ENCODE data around the gene BTK.
A peak's percentile ranks its signal among the peaks of the same experiment; 100 is the strongest.

BTK gene

DNA sequence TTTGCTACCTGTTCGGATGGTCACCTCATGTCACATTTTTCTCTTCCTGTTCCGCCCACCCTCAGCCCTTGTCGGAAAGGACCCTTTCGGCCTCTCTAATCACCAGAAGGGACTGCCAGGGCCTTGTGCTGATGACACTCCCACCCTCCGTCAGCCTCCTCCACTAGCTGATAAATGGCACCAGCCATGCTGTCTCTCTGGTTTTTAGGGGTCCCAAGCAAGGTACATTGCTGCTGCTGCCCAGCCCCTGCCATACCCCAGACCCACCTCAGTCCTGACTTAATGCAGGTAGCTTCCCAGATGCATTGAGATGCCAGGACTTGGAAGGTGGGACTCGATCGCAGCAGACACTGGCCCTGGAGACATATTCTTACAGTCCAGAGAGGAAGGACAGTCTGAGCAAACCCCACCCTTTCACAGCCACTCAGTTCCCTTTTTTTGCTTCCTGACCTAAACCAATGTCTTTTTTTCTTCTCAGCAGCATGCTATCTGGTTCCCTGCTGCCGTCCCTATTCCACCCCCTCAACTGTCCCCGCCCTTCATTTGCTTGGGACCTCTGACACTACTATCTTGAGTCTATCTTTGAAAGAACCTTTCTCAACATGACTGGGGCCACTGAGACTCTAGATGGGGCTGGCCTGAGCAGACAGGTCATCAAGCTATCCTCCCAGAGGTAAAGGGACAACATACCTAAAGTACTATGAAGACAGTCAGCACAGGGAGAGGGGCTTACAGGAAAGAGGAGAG, at the start of gene BTK:
Gene BTK (minus strand): TSS at position 397 of the 747 bp plus-strand sequence. CDS start 10,907 bp downstream, outside the sequence.
- no peak for DNase-seq (ENCODE audit: low read depth in 2 of 2)

GRCh38 chrX:101430457-101431078, 44.6 kb upstream of the BTK start:
- no peak for DNase-seq (ENCODE audit: low read depth in 2 of 2)

GRCh38 chrX:101429934-101430333, 43.9 kb upstream of the BTK start:
- no peak for DNase-seq (ENCODE audit: low read depth in 2 of 2)

- no peak for DNase-seq (ENCODE audit: low read depth in 2 of 2)
Observed at GRCh38 chrX:101427954-101428353, 42.0 kb upstream of the BTK start.

DNA sequence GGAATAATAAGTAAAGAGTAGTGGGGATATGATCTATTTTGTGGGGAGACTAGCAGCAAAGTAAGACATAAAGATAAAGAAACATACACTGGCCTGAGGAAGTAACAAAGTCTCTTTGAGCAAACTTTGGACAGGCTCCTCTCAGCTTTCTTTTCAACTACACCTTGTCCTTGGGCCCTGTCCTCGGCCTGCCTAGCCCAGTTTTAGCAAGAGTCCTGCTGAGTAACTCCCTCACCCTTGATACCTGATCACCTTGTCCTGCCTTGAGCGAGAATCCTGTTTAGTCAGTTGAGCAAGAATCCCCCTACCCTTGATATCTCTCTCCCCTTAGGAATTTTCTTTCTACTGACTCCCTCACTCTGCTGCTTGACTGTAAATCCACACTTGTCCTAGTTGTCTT, 33.5 kb upstream of the BTK start:
- no peak for DNase-seq (ENCODE audit: low read depth in 2 of 2)

DNA sequence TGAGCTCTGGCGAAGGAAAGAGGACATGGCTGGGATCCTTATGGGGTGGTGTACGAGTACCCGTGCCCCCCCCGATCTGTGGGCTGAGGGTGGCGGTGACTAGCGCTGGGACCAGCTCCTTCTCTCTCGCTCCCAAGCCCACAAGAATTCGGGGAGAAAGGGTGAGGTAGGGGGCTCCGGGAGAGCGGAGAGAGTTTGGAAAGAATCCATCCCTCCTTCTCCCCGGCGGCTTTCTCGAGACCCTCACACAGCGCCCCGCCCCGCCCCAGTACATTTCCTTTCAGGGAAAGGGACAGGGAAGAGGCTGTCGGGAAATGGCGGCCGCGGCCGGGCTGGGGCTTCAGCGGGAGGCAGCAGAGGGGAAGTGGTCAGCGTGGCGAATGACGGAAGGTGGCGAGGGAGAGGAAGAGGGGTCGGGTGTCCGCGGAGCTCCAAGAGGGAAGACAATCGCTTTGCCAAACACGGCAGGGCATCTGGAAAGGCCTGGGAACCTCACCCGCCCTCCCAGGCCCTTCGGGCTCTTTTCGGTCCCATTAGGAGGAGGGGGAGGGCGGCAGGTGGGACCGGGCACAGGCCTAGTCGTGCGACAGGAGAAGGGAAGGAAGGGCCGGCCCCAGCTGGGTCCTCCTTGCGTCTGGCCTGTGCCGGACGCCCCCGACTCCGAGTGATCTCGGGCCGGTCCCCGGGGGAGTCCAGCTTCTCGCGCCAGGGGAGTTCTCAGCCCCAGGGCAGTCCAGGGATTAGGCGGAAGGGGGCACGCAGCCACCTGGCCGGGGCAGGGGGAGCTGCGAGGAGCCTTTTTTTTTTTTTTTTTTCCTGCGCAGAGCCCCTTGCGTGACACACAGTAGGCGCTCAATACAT, 32.2 kb upstream of the BTK start:
- DNase-seq (ENCODE audit: low read depth in 2 of 2): peak in 1 of 2 donors; percentile 23

DNA sequence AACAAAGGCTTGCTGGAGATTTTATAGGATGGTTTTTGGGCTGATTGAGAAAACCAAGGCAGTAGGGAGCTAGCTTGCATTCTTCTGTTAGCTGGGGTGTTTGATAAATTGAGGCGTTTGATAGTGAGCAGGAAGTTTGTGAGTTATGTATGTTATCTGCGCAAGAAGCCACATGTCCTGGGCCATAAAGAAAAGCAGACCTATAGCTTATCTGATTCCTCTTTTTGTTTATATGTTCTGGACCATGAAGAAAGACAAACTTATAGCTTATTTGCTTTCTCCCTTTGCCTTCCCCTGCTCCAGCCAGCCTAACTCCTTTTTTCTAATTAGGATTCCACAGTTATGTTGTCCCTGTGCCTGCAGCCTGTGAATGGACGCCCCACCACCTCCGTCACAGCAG, 31.2 kb upstream of the BTK start:
- no peak for DNase-seq (ENCODE audit: low read depth in 2 of 2)

- no peak for DNase-seq (ENCODE audit: low read depth in 2 of 2)
Observed at GRCh38 chrX:101416691-101417090, 30.7 kb upstream of the BTK start.

GRCh38 chrX:101415180-101416145, 29.5 kb upstream of the BTK start:
- DNase-seq (ENCODE audit: low read depth in 2 of 2): no peak

- no peak for DNase-seq (ENCODE audit: low read depth in 2 of 2)
Observed at GRCh38 chrX:101411984-101412383, 26.0 kb upstream of the BTK start.

- DNase-seq (ENCODE audit: low read depth in 2 of 2): no peak
Observed at GRCh38 chrX:101410461-101410860, 24.5 kb upstream of the BTK start.

DNA sequence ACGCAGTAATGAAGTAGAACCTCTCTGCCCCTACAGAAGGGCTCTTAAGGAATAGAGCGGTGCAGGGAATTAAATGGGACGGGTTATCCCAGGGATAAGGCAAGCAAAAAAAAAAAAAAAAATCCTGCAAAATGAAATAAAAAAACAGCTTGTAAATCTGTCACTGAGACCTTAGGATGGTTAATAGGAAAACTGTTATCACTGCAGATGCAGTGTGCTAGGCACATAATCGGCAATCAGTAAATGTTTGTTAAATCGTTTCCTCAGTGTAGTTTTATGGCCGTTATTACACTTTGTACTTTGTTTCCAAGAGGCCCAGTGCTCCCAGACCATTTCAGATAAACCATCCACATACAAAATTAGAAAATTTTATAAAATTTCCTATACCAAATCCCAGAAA, 23.1 kb upstream of the BTK start:
- DNase-seq (ENCODE audit: low read depth in 2 of 2): no peak

DNA sequence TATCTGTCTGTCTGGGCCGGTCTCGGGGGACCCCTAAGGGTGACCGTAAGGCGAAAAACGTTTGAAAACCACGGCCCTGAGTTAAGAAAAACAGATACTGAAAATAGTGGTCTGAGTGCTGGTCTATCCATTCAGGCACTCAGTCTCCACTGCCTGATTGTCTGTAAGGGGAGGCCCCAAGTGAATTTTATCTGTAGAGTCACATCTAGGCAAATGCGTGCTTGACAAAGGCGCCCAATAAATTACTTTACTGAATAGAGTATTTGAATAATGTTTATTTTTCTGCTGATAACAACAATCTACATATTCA, 22.5 kb upstream of the BTK start:
- no peak for DNase-seq (ENCODE audit: low read depth in 2 of 2)

GRCh38 chrX:101407748-101408531, 21.9 kb upstream of the BTK start, which contains the start of the genes GLA and HNRNPH2:
Gene GLA, minus strand, starts transcription at chrX:101407925. Its CDS starts 22 bp downstream, at chrX:101407903.
Gene HNRNPH2, plus strand, starts transcription at chrX:101408222. Its CDS starts 3,767 bp downstream, at chrX:101411989.
- DNase-seq (ENCODE audit: low read depth in 2 of 2): peak; percentile 71 to 76

DNA sequence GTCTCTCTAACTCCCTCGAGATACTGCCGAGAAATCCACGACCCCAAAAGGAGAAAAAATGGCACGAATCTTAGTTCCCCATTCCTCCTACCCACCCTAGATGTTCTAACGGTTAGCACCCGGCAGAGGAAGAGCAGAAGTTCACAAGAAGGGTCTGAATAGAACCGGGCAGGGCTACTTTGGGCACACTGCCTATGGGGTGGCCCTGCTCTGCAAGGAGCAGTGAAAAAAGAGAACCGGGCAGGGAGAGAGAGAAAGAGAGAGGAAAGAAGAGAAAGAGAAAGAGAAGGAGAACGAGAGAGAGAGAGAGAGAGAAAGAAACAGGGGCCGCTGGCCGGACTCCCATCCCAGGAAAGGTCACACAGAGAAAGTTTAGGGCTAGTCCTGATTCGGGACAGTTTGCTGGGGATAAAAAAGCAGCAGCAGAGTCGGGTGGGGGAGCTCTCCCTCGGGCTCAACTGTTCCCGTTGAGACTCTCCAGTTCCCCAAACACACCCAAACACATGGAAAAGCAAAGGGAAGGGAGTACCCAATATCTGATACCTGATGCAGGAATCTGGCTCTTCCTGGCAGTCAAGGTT, 21.3 kb upstream of the BTK start:
- DNase-seq (ENCODE audit: low read depth in 2 of 2): no peak

GRCh38 chrX:101399825-101400224, 13.8 kb upstream of the BTK start:
- no peak for DNase-seq (ENCODE audit: low read depth in 2 of 2)

- no peak for DNase-seq (ENCODE audit: low read depth in 2 of 2)
Observed at GRCh38 chrX:101398694-101399093, 12.7 kb upstream of the BTK start.

DNA sequence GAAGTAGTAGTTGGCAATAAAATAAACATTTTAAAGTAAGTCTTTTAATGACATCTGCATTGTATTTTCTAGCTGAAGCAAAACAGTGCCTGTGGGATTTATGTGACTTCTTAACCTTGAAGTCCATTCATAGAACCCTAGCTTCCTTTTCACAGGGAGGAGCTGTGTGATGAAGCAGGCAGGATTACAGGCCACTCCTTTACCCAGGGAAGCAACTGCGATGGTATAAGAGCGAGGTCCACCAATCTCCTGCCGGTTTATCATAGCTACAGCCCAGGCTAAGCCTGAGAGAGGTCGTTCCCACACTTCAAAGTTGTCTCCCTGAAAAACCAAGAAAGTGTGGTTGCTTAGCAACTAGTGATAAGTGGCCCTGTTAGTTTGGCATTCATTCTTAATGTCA, 11.8 kb upstream of the BTK start:
- DNase-seq (ENCODE audit: low read depth in 2 of 2): no peak

GRCh38 chrX:101395789-101396188, 9.8 kb upstream of the BTK start:
- no peak for DNase-seq (ENCODE audit: low read depth in 2 of 2)

DNA sequence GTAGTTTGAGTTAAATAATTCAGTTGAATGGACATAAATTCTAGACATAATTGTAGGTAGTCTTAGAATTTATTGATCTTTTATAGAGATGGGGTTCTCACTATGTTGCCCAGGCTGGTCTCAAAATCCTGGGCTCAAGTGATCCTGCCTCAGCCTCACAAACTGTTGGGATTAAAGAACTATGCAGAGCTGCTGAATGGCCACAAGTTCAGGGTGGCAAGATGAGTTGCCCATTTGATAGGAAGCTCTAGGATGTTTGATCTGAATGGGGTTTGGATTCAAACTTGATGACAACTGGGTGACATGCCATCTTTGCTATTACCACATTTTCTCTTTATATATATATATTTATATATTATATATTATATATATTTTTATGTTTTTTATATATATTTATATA, 8.4 kb upstream of the BTK start:
- DNase-seq (ENCODE audit: low read depth in 2 of 2): no peak

Data from stimulated activated CD4-positive, alpha-beta T cell treated with anti-CD3 and anti-CD28 coated beads, Interleukin-4, amount 100 ng/mL, for 48 hours (primary cell).